Skin of body (tissue), 2 donors: ENCODE measurements around the gene ARL6IP4. TPM values are rescaled to one million over a fixed set of nuclear protein-coding genes. Genes with fewer than 3 reads are reported as not detected.

Source experiments
- small RNA-seq: library from RNA; depleted of rRNA; stranded (forward); fragments of <200 nt; gene quantifications from one replicate; pipeline ENCODE3, GENCODE V24; 2014; ENCODE audit warnings: low replicate concordance
- total RNA-seq: library from RNA; depleted of rRNA; stranded (reverse); fragments of >200 nt; gene quantifications from one replicate; pipeline ENCODE4 v1.2.3, GENCODE V29; 2014

The ARL6IP4 gene
- total RNA-seq, 1 donor from 2014 or later = 65.5 TPM

Small RNA genes lying within 50 kb of the gene (small RNA-seq; reads per million reads assigned to genes)
- gene ARL6IP4 (not detected), gene MIR4304 (not detected)

Other genes with a start within 250 kb of the ARL6IP4 start
- gene HCAR1, start 249.8 kb upstream of the ARL6IP4 start, total RNA-seq = 1.9 TPM
- 37.8 TPM for gene DENR, start 227.9 kb upstream of the ARL6IP4 start, total RNA-seq
- gene CCDC62, start 206.1 kb upstream of the ARL6IP4 start, total RNA-seq = 0.59 TPM
- 33.7 TPM for gene HIP1R, start 145.2 kb upstream of the ARL6IP4 start, total RNA-seq
- gene VPS37B, start 84.6 kb upstream of the ARL6IP4 start, total RNA-seq = 22.7 TPM
- gene ABCB9, start 14.2 kb upstream of the ARL6IP4 start, total RNA-seq = 4.6 TPM
- 3.4 TPM for gene OGFOD2, start 5.4 kb upstream of the ARL6IP4 start, total RNA-seq
- gene PITPNM2, start 170.4 kb downstream of the ARL6IP4 start, total RNA-seq = 4.3 TPM